ENCODE measurements around the gene RXRA.

- TF ChIP-seq CTCF (IDR thresholded peaks at IDR 0.05) (no peak), POLR2A (IDR thresholded peaks at IDR 0.05) (no peak)
Observed at GRCh38 chr9:134367061-134367460, 40.8 kb downstream of the RXRA start.

Measured in adrenal gland (tissue), 5 donors.